Activated gamma-delta T cell treated with Interleukin-2 at 50 U/mL for 16 hours (primary cell): ENCODE results near the gene PCOLCE2.

Experiments
- DNase-seq: peaks from one replicate; pipeline ENCODE4 v3.0.0-alpha.2; 2020

Gene PCOLCE2

GRCh38 chr3:142808103-142808917 is 80.6 kb downstream of the PCOLCE2 start:
- DNase-seq = no peak

GRCh38 chr3:142802891-142803290 is 86.0 kb downstream of the PCOLCE2 start:
- no peak for DNase-seq

GRCh38 chr3:142801746-142802145 is 87.1 kb downstream of the PCOLCE2 start:
- DNase-seq = no peak

GRCh38 chr3:142796823-142797222 is 92.1 kb downstream of the PCOLCE2 start:
- no peak for DNase-seq

- no peak for DNase-seq
Observed at GRCh38 chr3:142795332-142795731, 93.6 kb downstream of the PCOLCE2 start.

- DNase-seq = no peak
Observed at GRCh38 chr3:142794508-142794907, 94.4 kb downstream of the PCOLCE2 start.

GRCh38 chr3:142787719-142788118 is 101.2 kb downstream of the PCOLCE2 start:
- DNase-seq = no peak

GRCh38 chr3:142785996-142786395 is 102.9 kb downstream of the PCOLCE2 start:
- DNase-seq = no peak

GRCh38 chr3:142784228-142784627 is 104.7 kb downstream of the PCOLCE2 start:
- DNase-seq = no peak

GRCh38 chr3:142782616-142783015 is 106.3 kb downstream of the PCOLCE2 start:
- no peak for DNase-seq

GRCh38 chr3:142779591-142779990 is 109.3 kb downstream of the PCOLCE2 start:
- DNase-seq = no peak

GRCh38 chr3:142778541-142778940 is 110.3 kb downstream of the PCOLCE2 start:
- DNase-seq = no peak

- no peak for DNase-seq
Observed at GRCh38 chr3:142777927-142778326, 111.0 kb downstream of the PCOLCE2 start.

GRCh38 chr3:142768338-142768737 is 120.5 kb downstream of the PCOLCE2 start:
- DNase-seq = no peak
